ENCODE data around the gene RLBP1.
A peak's percentile ranks its signal among the peaks of the same experiment; 100 is the strongest.

RLBP1 gene

DNA sequence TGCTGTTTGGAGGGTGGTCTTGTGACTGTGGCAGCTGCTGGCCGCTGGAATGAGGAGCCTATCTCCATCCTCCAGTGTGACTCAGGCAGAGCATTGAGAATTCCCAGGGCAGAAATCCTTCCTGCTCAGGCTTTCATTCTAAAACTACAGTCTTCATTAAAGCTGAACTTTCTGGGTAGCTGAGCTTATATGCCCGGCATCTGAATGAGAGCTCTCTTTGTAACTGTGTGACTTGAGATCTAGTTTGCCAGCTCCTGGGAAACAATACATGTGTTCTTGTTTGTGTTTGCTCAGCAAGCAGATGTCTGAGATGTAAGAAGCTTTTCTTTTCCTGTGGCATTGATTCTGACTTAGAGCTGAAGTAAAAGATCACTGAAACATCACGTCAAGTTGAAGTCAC, 22.4 kb downstream of the RLBP1 start:
- no peak for DNase-seq (ENCODE audit: low read depth)
- no peak for TF ChIP-seq CTCF (conservative IDR thresholded peaks at IDR 0.05; ENCODE audit: control insufficient read depth, insufficient read depth, low read depth, low read length)
- no peak overlapping the region for H3K4me3 ChIP-seq (ENCODE audit: control insufficient read depth, low read depth, low read length)

- no peak for TF ChIP-seq CTCF (conservative IDR thresholded peaks at IDR 0.05; ENCODE audit: control insufficient read depth, insufficient read depth, low read depth, low read length)
- no peak for DNase-seq (ENCODE audit: low read depth)
- H3K4me3 ChIP-seq (ENCODE audit: control insufficient read depth, low read depth, low read length): no peak overlapping the region
Measured at GRCh38 chr15:89198196-89198595, 23.2 kb downstream of the RLBP1 start.

DNA sequence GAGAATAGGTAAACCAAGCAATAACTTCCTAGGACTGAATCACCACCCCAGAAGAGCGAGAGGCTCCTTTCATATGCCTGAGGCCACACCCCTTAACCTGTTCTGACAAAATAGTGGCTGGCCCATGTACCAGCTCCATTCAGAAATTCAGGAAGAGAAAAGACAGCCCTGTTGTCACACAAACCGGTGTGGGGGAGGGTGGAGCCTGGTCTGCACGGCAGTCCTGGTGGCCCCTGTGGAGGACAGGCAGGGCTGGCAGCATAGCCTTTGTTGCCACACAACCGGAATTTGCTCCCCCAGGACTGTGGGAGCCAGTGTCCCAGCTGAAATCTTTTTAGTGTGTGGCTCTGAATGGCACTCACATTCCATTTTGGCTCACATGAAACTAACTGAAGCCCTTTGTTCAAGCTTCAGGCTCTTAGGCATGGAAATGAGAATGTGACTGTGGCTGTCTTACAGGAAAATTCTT, 23.8 kb downstream of the RLBP1 start:
- H3K4me3 ChIP-seq (ENCODE audit: control insufficient read depth, low read depth, low read length): no peak overlapping the region
- TF ChIP-seq CTCF (conservative IDR thresholded peaks at IDR 0.05; ENCODE audit: control insufficient read depth, insufficient read depth, low read depth, low read length): no peak
- DNase-seq (ENCODE audit: low read depth): no peak

GRCh38 chr15:89196994-89197393, 24.4 kb downstream of the RLBP1 start:
- DNase-seq (ENCODE audit: low read depth): no peak
- no peak overlapping the region for H3K4me3 ChIP-seq (ENCODE audit: control insufficient read depth, low read depth, low read length)
- no peak for TF ChIP-seq CTCF (conservative IDR thresholded peaks at IDR 0.05; ENCODE audit: control insufficient read depth, insufficient read depth, low read depth, low read length)

GRCh38 chr15:89196241-89196640, 25.1 kb downstream of the RLBP1 start:
- H3K4me3 ChIP-seq (ENCODE audit: control insufficient read depth, low read depth, low read length): no peak overlapping the region
- no peak for DNase-seq (ENCODE audit: low read depth)
- no peak for TF ChIP-seq CTCF (conservative IDR thresholded peaks at IDR 0.05; ENCODE audit: control insufficient read depth, insufficient read depth, low read depth, low read length)

- TF ChIP-seq CTCF (conservative IDR thresholded peaks at IDR 0.05; ENCODE audit: control insufficient read depth, insufficient read depth, low read depth, low read length): no peak
- DNase-seq (ENCODE audit: low read depth): peak; percentile 91
- H3K4me3 ChIP-seq (ENCODE audit: control insufficient read depth, low read depth, low read length): no peak overlapping the region
Measured at GRCh38 chr15:89195836-89196235, 25.5 kb downstream of the RLBP1 start.

DNA sequence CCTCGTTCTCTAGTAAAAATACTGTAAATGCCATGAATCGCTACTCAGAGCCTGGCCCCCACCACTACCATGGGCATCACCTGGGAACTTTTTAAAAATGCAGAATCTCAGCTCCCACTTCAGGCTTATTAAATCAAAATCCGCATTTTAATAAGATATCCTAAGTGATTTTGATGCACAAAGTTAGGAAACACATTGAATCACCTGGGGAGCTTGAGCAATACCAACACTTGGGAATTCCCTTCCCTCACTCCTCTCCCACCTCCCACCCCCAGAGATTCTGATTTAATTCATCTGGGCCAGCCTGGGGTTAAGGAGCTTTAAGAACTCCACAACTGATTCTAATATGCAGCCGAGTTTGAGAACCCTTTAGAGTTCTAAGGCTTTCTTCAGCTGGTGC, 26.8 kb downstream of the RLBP1 start:
- no peak overlapping the region for H3K4me3 ChIP-seq (ENCODE audit: control insufficient read depth, low read depth, low read length)
- no peak for DNase-seq (ENCODE audit: low read depth)
- TF ChIP-seq CTCF (conservative IDR thresholded peaks at IDR 0.05; ENCODE audit: control insufficient read depth, insufficient read depth, low read depth, low read length): no peak
